HepG2 (cell line): Measurements from ENCODE around the gene UBAC1. TPM values are rescaled to one million over a fixed set of nuclear protein-coding genes. Genes with fewer than 3 reads are reported as not detected.

Source experiments
- ATAC-seq: fragments of 200-7000 bp; cut with Tn5 transposase; 3 replicates; pipeline ENCODE4 v1.9.1; 2020; ENCODE audit warnings: mild to moderate bottlenecking, moderate library complexity
- BruUV-seq: library from RNA; stranded (reverse); fragments of 400-500 nt; replicated peaks from 2 replicates; lab custom pipeline; 2021; lab: Mats Ljungman, UMichigan
- CTCF ChIA-PET: fragments of 300-600 bp; formaldehyde crosslinking; extraction: SDS; loops from one replicate; lab custom pipeline; 2021; ENCODE audit warnings: low total read pairs, inconsistent platforms, low intra/inter-chr PET ratio; lab: Yijun Ruan, JAX
- POLR2A ChIA-PET: fragments of 350-600 bp; sonication (Branson Sonifier 250); formaldehyde crosslinking; loops from one replicate; lab custom pipeline; 2020; ENCODE audit warnings: antibody characterized with exemption, inconsistent platforms; lab: Yijun Ruan, JAX
- DNase-seq: peaks from one replicate; pipeline ENCODE4 v3.0.0-alpha.2; 2015; ENCODE audit warnings: low spot score
- FAIRE-seq: peaks from 3 replicates; lab custom pipeline; 2011; peaks lifted over from hg19 to GRCh38; lab: Jason Lieb, UNC
- H2AFZ ChIP-seq: one replicate; pipeline ENCODE4 v1.6.1; 2011; ENCODE audit warnings: low read length, inconsistent platforms
- H3K27ac ChIP-seq: fragments of 300-600 bp; 3 replicates; pipeline ENCODE4 v1.8.0; 2011; ENCODE audit warnings: mixed run types, mild to moderate bottlenecking, mixed read lengths, low read length, inconsistent platforms; ENCODE audit not compliant: insufficient read depth; ENCODE audit errors: extremely low read length
- H3K27me3 ChIP-seq, 2 experiments: fragments of 200-600 bp in 1 of 2; 2 replicates in 1 of 2; 3 replicates in 1 of 2; pipeline versions ENCODE4 v1.6.0 to v1.8.0; 2011; ENCODE audit warnings: low read length in 2 of 2, mild to moderate bottlenecking in 2 of 2, moderate library complexity in 2 of 2, inconsistent platforms in 1 of 2; ENCODE audit not compliant: insufficient read depth in 2 of 2, control insufficient read depth in 1 of 2
- H3K36me3 ChIP-seq, 2 experiments: fragments of 200-600 bp in 1 of 2; replicated peaks in 1 of 2; 2 replicates in 1 of 2; 3 replicates in 1 of 2; pipeline versions ENCODE4 v1.5.1 to v1.8.0; 2011; ENCODE audit warnings: low read length in 2 of 2, inconsistent platforms in 1 of 2; ENCODE audit not compliant: insufficient read depth in 2 of 2, control insufficient read depth in 1 of 2
- H3K4me1 ChIP-seq: 2 replicates; pipeline ENCODE4 v1.5.1; 2012; ENCODE audit warnings: low read length, inconsistent platforms; ENCODE audit not compliant: insufficient read depth
- H3K4me2 ChIP-seq: 2 replicates; pipeline ENCODE4 v1.6.0; 2011; ENCODE audit warnings: low read depth, low read length, inconsistent platforms
- H3K4me3 ChIP-seq, 3 experiments: fragments of 200-600 bp in 1 of 3; sonication (generic), shearing (Covaris generic) in 1 of 3; replicated peaks in 1 of 3; 2 replicates each; pipeline ENCODE4 v1.5.1; 2011 to 2016; ENCODE audit warnings: low read length in 3 of 3, inconsistent platforms in 2 of 3, low read depth in 2 of 3, mild to moderate bottlenecking in 2 of 3, control low read depth in 1 of 3, mixed read lengths in 1 of 3; ENCODE audit not compliant: insufficient read depth in 1 of 3
- H3K79me2 ChIP-seq: one replicate; pipeline ENCODE4 v1.6.1; 2011; ENCODE audit warnings: low read length, inconsistent platforms; ENCODE audit not compliant: insufficient read depth
- H3K9ac ChIP-seq: 2 replicates; pipeline ENCODE4 v1.6.0; 2011; ENCODE audit warnings: mild to moderate bottlenecking, low read depth, low read length, inconsistent platforms; ENCODE audit not compliant: insufficient read depth
- H3K9me3 ChIP-seq: 2 replicates; pipeline ENCODE4 v1.5.1; 2012; ENCODE audit warnings: mild to moderate bottlenecking, low read length
- H4K20me1 ChIP-seq: 2 replicates; pipeline ENCODE4 v1.6.0; 2011; ENCODE audit warnings: inconsistent platforms, mild to moderate bottlenecking, low read length, moderate library complexity; ENCODE audit not compliant: insufficient read depth
- ARNT ChIP-seq: fragments of 450-650 bp; IDR thresholded peaks from 2 replicates; pipeline ENCODE4 v1.6.1; 2017
- BHLHE40 ChIP-seq: IDR thresholded peaks from 2 replicates; pipeline ENCODE4 v1.6.1; 2011; ENCODE audit warnings: low read length, improper control_type of control experiment
- HNRNPUL1 ChIP-seq: fragments of 200-400 bp; formaldehyde crosslinking; IDR thresholded peaks from 2 replicates; pipeline ENCODE4 v1.6.1; 2017; ENCODE audit warnings: low read depth, mild to moderate bottlenecking, low read length, moderate library complexity
- RELA ChIP-seq: sonication (generic); formaldehyde crosslinking; IDR thresholded peaks from 2 replicates; pipeline ENCODE4 v1.4.0; 2020; ENCODE audit warnings: missing genetic modification reagents
- YEATS2 ChIP-seq: sonication (generic); formaldehyde crosslinking; IDR thresholded peaks from 2 replicates; pipeline ENCODE4 v1.4.0; 2020; ENCODE audit warnings: missing genetic modification reagents, borderline replicate concordance
- ZNF446 ChIP-seq: sonication (generic); formaldehyde crosslinking; IDR thresholded peaks from 2 replicates; pipeline ENCODE4 v1.5.0; 2020; ENCODE audit warnings: mild to moderate bottlenecking, missing genetic modification reagents
- ZNF768 ChIP-seq: sonication (generic); formaldehyde crosslinking; IDR thresholded peaks from 2 replicates; pipeline ENCODE4 v1.4.0; 2020; ENCODE audit warnings: missing genetic modification reagents
- WGBS: methylation state at CpG from one replicate; pipeline ENCODE4 v1.1.6; 2017; ENCODE audit warnings: low lambda C conversion rate; 5-methylcytosine and 5-hydroxymethylcytosine counted together
- in situ Hi-C: cut with HindIII; loops from 2 replicates; pipeline ENCODE4 v1.10.0; 2017; ENCODE audit warnings: low pct_unique_long_range_greater_than_20kb; ENCODE audit not compliant: extremely low pct_ligation_motif_present
- intact Hi-C: fragments of 100-400 bp; cut with micrococcal nuclease; formaldehyde crosslinking; loops from one replicate; pipeline ENCODE4 v1.10.0; 2022; ENCODE audit not compliant: unreplicated experiment
- polyA plus RNA-seq, 8 experiments: library from polyadenylated mRNA; depleted of rRNA in 3 of 8; stranded (reverse) in 7 of 8; unstranded in 1 of 8; fragments of >200 nt; fragmentation: Illumina TruSeq in 4 of 8; extraction: Trizol in 4 of 8; gene quantifications; 2 replicates each; pipeline versions ENCODE4 v1.2.1 to v1.2.3, GENCODE V29; 2011 to 2016; ENCODE audit warnings: low read depth in 4 of 8, missing spikeins in 1 of 8, mixed read lengths in 1 of 8; ENCODE audit not compliant: insufficient read depth in 1 of 8
- total RNA-seq, 5 experiments: library from RNA; depleted of rRNA; stranded (reverse); fragments of >200 nt; fragmentation: Illumina TruSeq; extraction: Trizol; gene quantifications; 2 replicates each; pipeline ENCODE4 v1.2.3, GENCODE V29; 2016; ENCODE audit warnings: low read depth in 1 of 5
- TF ChIP-seq, protein P1 (sequence below), 2 experiments: fragments of 450-650 bp in 1 of 2; sonication (generic) in 1 of 2; formaldehyde crosslinking in 1 of 2; IDR thresholded peaks; 2 replicates each; pipeline versions ENCODE4 v1.6.1 to v1.8.0; 2016 to 2022; ENCODE audit warnings: antibody characterized with exemption in 1 of 2, mild to moderate bottlenecking in 1 of 2, missing genetic modification reagents in 1 of 2

Gene UBAC1
- total and polyA plus RNA-seq, 2 of the 13 experiments (the other 11 are each of a cell fraction or from before 2014, with no cell fraction given) = 32.2 to 34.1 TPM

- TF ChIP-seq ZNF446 (no peak), HNRNPUL1 (no peak), ARNT (no peak)
Observed at GRCh38 chr9:135950135-135950682, 11.0 kb downstream of the UBAC1 start (continued).

DNA sequence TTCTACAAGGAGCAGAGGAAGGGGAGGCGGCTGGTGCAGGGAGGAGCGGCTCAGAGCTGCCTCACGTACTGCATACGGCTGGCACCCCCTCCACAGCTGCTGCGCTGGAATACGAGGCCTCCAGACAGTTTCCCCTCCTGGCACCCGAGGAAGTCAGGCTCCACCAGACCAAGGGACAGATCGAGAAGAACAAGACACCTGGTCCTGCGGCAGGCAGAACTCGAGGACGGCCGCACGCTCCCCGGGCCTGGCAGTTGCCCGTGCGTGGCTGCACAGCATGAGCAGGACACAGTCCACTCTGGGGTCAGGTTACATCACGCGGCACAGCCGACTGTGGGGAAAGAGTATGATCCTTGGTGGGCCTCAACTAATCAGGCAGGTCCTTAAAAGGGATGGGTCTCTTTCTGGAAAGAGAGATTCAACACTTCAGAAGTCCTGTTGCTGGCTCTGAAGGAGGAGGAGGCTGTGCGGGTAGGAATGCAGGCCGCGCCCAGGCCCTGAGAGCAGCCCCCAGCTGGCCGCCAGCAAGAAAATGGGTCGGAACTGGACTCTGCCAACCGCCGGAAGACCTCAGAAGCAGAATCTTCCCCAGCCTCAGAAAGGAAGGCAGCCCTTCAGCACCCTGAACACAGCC, 11.6 kb downstream of the UBAC1 start:
- no peak for DNase-seq
- WGBS = 94% methylated on average over 18 of the region's 26 CpGs
- Histone ChIP-seq H3K9ac (no peak overlapping the region), H3K79me2 (no peaks in the 10 kb centered on the region), H3K36me3 (peaks cover 24 to 68% of the 10 kb centered on the region in 2 experiments), H3K4me1 (no peaks in the 10 kb centered on the region), H3K4me2 (no peak overlapping the region), H3K27me3 (no peaks in the 10 kb centered on the region), H3K9me3 (no peaks in the 10 kb centered on the region), H4K20me1 (no peaks in the 10 kb centered on the region), H3K4me3 (no peak overlapping the region), H3K27ac (no peak overlapping the region), H2AFZ (no peak overlapping the region)
- no peak for ATAC-seq
- intact Hi-C loops (no loop called here), in situ Hi-C loops (no loop called here)
- no peak for FAIRE-seq
- TF ChIP-seq YEATS2 (CRISPR knock-in tag) (no peak), BHLHE40 (no peak), ZNF768 (CRISPR knock-in tag) (0 out of 2 replicates have a peak, but pooled peaks have one; percentile 24), RELA (CRISPR knock-in tag) (no peak)
- TF ChIP-seq, protein P1, sequence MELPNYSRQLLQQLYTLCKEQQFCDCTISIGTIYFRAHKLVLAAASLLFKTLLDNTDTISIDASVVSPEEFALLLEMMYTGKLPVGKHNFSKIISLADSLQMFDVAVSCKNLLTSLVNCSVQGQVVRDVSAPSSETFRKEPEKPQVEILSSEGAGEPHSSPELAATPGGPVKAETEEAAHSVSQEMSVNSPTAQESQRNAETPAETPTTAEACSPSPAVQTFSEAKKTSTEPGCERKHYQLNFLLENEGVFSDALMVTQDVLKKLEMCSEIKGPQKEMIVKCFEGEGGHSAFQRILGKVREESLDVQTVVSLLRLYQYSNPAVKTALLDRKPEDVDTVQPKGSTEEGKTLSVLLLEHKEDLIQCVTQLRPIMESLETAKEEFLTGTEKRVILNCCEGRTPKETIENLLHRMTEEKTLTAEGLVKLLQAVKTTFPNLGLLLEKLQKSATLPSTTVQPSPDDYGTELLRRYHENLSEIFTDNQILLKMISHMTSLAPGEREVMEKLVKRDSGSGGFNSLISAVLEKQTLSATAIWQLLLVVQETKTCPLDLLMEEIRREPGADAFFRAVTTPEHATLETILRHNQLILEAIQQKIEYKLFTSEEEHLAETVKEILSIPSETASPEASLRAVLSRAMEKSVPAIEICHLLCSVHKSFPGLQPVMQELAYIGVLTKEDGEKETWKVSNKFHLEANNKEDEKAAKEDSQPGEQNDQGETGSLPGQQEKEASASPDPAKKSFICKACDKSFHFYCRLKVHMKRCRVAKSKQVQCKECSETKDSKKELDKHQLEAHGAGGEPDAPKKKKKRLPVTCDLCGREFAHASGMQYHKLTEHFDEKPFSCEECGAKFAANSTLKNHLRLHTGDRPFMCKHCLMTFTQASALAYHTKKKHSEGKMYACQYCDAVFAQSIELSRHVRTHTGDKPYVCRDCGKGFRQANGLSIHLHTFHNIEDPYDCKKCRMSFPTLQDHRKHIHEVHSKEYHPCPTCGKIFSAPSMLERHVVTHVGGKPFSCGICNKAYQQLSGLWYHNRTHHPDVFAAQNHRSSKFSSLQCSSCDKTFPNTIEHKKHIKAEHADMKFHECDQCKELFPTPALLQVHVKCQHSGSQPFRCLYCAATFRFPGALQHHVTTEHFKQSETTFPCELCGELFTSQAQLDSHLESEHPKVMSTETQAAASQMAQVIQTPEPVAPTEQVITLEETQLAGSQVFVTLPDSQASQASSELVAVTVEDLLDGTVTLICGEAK (IDR thresholded peaks at IDR 0.05) = no peak
- TF ChIP-seq, protein P1 (CRISPR knock-in tag; IDR thresholded peaks at IDR 0.05) = no peak
- POLR2A ChIA-PET = no interaction called here
- CTCF ChIA-PET = no interaction called here
- BruUV-seq = no TSS peak
